ENCODE data around the gene PAFAH1B1. TPM values are rescaled to one million over a fixed set of nuclear protein-coding genes. Genes with fewer than 3 reads are reported as not detected.
A peak's percentile ranks its signal among the peaks of the same experiment; 100 is the strongest.

The PAFAH1B1 gene
- total and polyA plus RNA-seq, 12 donors = 42.4 to 166 (median 96.3) TPM

GRCh38 chr17:2694381-2695242, 101.2 kb downstream of the PAFAH1B1 start:
- Histone ChIP-seq H3K4me3 (no peak overlapping the region), H3K36me3 (replicated peaks in 1 of 2) (peaks cover 0 to 90% of the 10 kb centered on the region in 2 donors), H3K4me1 (replicated peaks in 1 of 2) (peaks cover 0 to under 1% of the 10 kb centered on the region in 2 donors), H3K27ac (no peak overlapping the region), H3K9me3 (replicated peaks in 1 of 3) (no peaks in the 10 kb centered on the region), H3K27me3 (no peaks in the 10 kb centered on the region)
- peak in 5 of 7 donors; percentile 0 to 49 (median 22) for DNase-seq
- 91 to 93% (median 91%) methylated on average over 20 to 42 of the region's 42 CpGs for whole genome bisulfite sequencing, 4 donors
- intact Hi-C loops (cut with DNase I) = no loop called here
- TF ChIP-seq CTCF (IDR thresholded peaks at IDR 0.05) (no peak), POLR2A (IDR thresholded peaks at IDR 0.05) (no peak)

GRCh38 chr17:2695243-2695960, 101.9 kb downstream of the PAFAH1B1 start:
- intact Hi-C loops (cut with DNase I) = no loop called here
- no peaks in the 10 kb centered on the region for H3K4me1 ChIP-seq (replicated peaks in 1 of 2)
- 89 to 92% (median 90%) methylated on average over 8 to 28 of the region's 28 CpGs for WGBS, 4 donors
- peaks cover 0 to 95% of the 10 kb centered on the region in 2 donors for H3K36me3 ChIP-seq (replicated peaks in 1 of 2)
- peak in 3 of 7 donors; percentile 1 to 24 (median 18) for DNase-seq
- no peaks in the 10 kb centered on the region for H3K27me3 ChIP-seq
- H3K4me3 ChIP-seq = no peak overlapping the region
- H3K9me3 ChIP-seq (replicated peaks in 1 of 3) = no peaks in the 10 kb centered on the region
- no peak for TF ChIP-seq CTCF (IDR thresholded peaks at IDR 0.05)
- no peak overlapping the region for H3K27ac ChIP-seq

- intact Hi-C loops (cut with DNase I) = no loop called here
- peaks cover 0 to 95% of the 10 kb centered on the region in 2 donors for H3K36me3 ChIP-seq (replicated peaks in 1 of 2)
Observed at GRCh38 chr17:2695961-2696760, 102.7 kb downstream of the PAFAH1B1 start.

More at GRCh38 chr17:2695961-2696760, 102.7 kb downstream of the PAFAH1B1 start:
- H3K27me3 ChIP-seq = no peaks in the 10 kb centered on the region
- no peak overlapping the region for H3K4me3 ChIP-seq
- WGBS, 4 donors = 82 to 90% (median 84%) methylated on average over 3 to 36 of the region's 36 CpGs
- no peak for TF ChIP-seq POLR2A (IDR thresholded peaks at IDR 0.05)
- no peak for TF ChIP-seq CTCF (IDR thresholded peaks at IDR 0.05)
- no peak overlapping the region for H3K27ac ChIP-seq
- H3K4me1 ChIP-seq (replicated peaks in 1 of 2) = no peaks in the 10 kb centered on the region
- peak in 4 of 7 donors; percentile 1 to 51 (median 22) for DNase-seq
- H3K9me3 ChIP-seq (replicated peaks in 1 of 3) = no peaks in the 10 kb centered on the region

Data from adrenal gland (tissue), 12 donors.